Mucosa of gallbladder (tissue), 1 donor: Measurements from ENCODE around the gene ZBTB8A. TPM values are rescaled to one million over a fixed set of nuclear protein-coding genes. Genes with fewer than 3 reads are reported as not detected.
"Not testable (repeated sequence)": the region's sequence is repeated elsewhere in the genome, so short reads cannot be mapped to it uniquely, and the experiment has no call there.

Source experiments
- DNase-seq: peaks from one replicate; pipeline ENCODE4 v3.0.0-alpha.2; 2020; ENCODE audit warnings: low spot score
- total RNA-seq: library from RNA; stranded (reverse); gene quantifications from one replicate; pipeline ENCODE4 v1.2.1, GENCODE V29; 2021
- donor health status: DM: no; HTN: no; CAD: no.

Gene ZBTB8A
- total RNA-seq, 1 donor from 2014 or later = 7.3 TPM

GRCh38 chr1:32619701-32620485 lies 80.7 kb downstream of the ZBTB8A start:
- DNase-seq = no peak

GRCh38 chr1:32622205-32622604 lies 83.0 kb downstream of the ZBTB8A start:
- no peak for DNase-seq

GRCh38 chr1:32622806-32623681 lies 83.8 kb downstream of the ZBTB8A start:
- no peak for DNase-seq

GRCh38 chr1:32623775-32624174 lies 84.5 kb downstream of the ZBTB8A start:
- DNase-seq = no peak

- DNase-seq = no peak
Measured at GRCh38 chr1:32626176-32626575, 86.9 kb downstream of the ZBTB8A start.

- no peak for DNase-seq
Measured at GRCh38 chr1:32627596-32628162, 88.5 kb downstream of the ZBTB8A start.

GRCh38 chr1:32630173-32630572 lies 90.9 kb downstream of the ZBTB8A start:
- DNase-seq = not testable (repeated sequence)

GRCh38 chr1:32632829-32633228 lies 93.6 kb downstream of the ZBTB8A start:
- DNase-seq = no peak

- DNase-seq = no peak
Measured at GRCh38 chr1:32635508-32636277, 96.5 kb downstream of the ZBTB8A start.

- DNase-seq = no peak
Measured at GRCh38 chr1:32636914-32637645, 97.9 kb downstream of the ZBTB8A start.

GRCh38 chr1:32639489-32640075 lies 100.4 kb downstream of the ZBTB8A start:
- no peak for DNase-seq

- not testable (repeated sequence) for DNase-seq
Measured at GRCh38 chr1:32642292-32642827, 103.1 kb downstream of the ZBTB8A start.

- no peak for DNase-seq
Measured at GRCh38 chr1:32644426-32644825, 105.2 kb downstream of the ZBTB8A start.

GRCh38 chr1:32647308-32648134 lies 108.3 kb downstream of the ZBTB8A start:
- DNase-seq = no peak

- peak; percentile 94 for DNase-seq
Measured at GRCh38 chr1:32650248-32650751, 111.1 kb downstream of the ZBTB8A start, which contains the start of gene ZBTB8OS. Gene ZBTB8OS (minus strand): TSS chr1:32650550. CDS start chr1:32650529, 21 bp downstream.

- peak; percentile 98 for DNase-seq
Measured at GRCh38 chr1:32650752-32651460, 111.7 kb downstream of the ZBTB8A start, which contains the start of gene RBBP4. Gene RBBP4 (plus strand): TSS chr1:32651208. CDS start chr1:32651307, 99 bp downstream.

- no peak for DNase-seq
Measured at GRCh38 chr1:32651461-32652073, 112.3 kb downstream of the ZBTB8A start.
